Activated naive CD4-positive, alpha-beta T cell treated with anti-CD3 and anti-CD28 coated beads for 36 hours (primary cell): Measurements from ENCODE around the gene FLRT3. TPM values are rescaled to one million over a fixed set of nuclear protein-coding genes. Genes with fewer than 3 reads are reported as not detected.

ENCODE experiments used
- CTCF ChIA-PET: fragments of 350-600 bp; sonication (Branson Sonifier 250); formaldehyde crosslinking; loops from one replicate; lab custom pipeline; 2021; ENCODE audit warnings: antibody characterized with exemption; lab: Charles Lee
- DNase-seq: peaks from one replicate; pipeline ENCODE4 v3.0.0-alpha.2; 2020
- H3K27ac Mint-ChIP-seq: one replicate; pipeline ENCODE4 v1.8.0; 2021; ENCODE audit warnings: mild to moderate bottlenecking, mixed read lengths
- H3K27me3 Mint-ChIP-seq: one replicate; pipeline ENCODE4 v1.8.0; 2021; ENCODE audit warnings: low read depth, mixed read lengths
- H3K36me3 Mint-ChIP-seq: one replicate; pipeline ENCODE4 v1.8.0; 2021; ENCODE audit warnings: low read depth, mixed read lengths
- H3K4me1 Mint-ChIP-seq: one replicate; pipeline ENCODE4 v1.8.0; 2021; ENCODE audit warnings: low read depth, mixed read lengths
- H3K4me3 Mint-ChIP-seq: one replicate; pipeline ENCODE4 v1.8.0; 2021; ENCODE audit warnings: mild to moderate bottlenecking, moderate library complexity, mixed read lengths
- H3K9me3 Mint-ChIP-seq: one replicate; pipeline ENCODE4 v1.8.0; 2021; ENCODE audit warnings: mixed read lengths
- intact Hi-C: fragments of 100-400 bp; cut with micrococcal nuclease; formaldehyde crosslinking; loops from one replicate; pipeline ENCODE4 v1.15.1; 2023
- total RNA-seq, 2 experiments: library from RNA; stranded (reverse); gene quantifications; one replicate each; pipeline ENCODE4 v1.2.3, GENCODE V29; 2021

Gene FLRT3
- total RNA-seq, 2 experiments from 2014 or later, result not detected

- intact Hi-C loops, result no loop called here
- H3K4me3 Mint-ChIP-seq, result no peak overlapping the region
- H3K27me3 Mint-ChIP-seq, result no peaks in the 10 kb centered on the region
- CTCF ChIA-PET, result no interaction called here
- H3K4me1 Mint-ChIP-seq, result no peaks in the 10 kb centered on the region
- H3K27ac Mint-ChIP-seq, result no peak overlapping the region
- no peak for DNase-seq
- peaks cover 4% of the 10 kb centered on the region for H3K9me3 Mint-ChIP-seq
- no peaks in the 10 kb centered on the region for H3K36me3 Mint-ChIP-seq
Measured at GRCh38 chr20:14282140-14282539, 55.3 kb downstream of the FLRT3 start.
